OCI-LY3 (cell line): Measurements from ENCODE around the gene RAB31.

ENCODE experiments used
- H2AFZ ChIP-seq: fragments of 200-600, 300-600 bp; shearing (Covaris generic); 2 replicates; pipeline ENCODE4 v1.6.0; 2014; ENCODE audit warnings: antibody characterized with exemption, low read depth, low read length
- H3K27ac ChIP-seq: fragments of 200-600, 300-600 bp; sonication (generic); 2 replicates; pipeline ENCODE4 v1.5.1; 2014; ENCODE audit warnings: mild to moderate bottlenecking, low read length, moderate library complexity, mixed read lengths
- H3K27me3 ChIP-seq: fragments of 200-600, 300-600 bp; sonication (generic); 2 replicates; pipeline ENCODE4 v1.6.1; 2014; ENCODE audit warnings: low read depth, low read length, mixed read lengths
- H3K36me3 ChIP-seq: fragments of 200-600, 300-600 bp; sonication (generic); replicated peaks from 2 replicates; pipeline ENCODE3; 2014; ENCODE audit warnings: low read depth, low read length, mixed read lengths
- H3K4me1 ChIP-seq: fragments of 300-600, 200-600 bp; sonication (generic); 2 replicates; pipeline ENCODE4 v1.6.1; 2014; ENCODE audit warnings: low read length, mixed read lengths
- H3K4me2 ChIP-seq: fragments of 200-600, 300-600 bp; sonication (generic); 2 replicates; pipeline ENCODE4 v1.6.1; 2014; ENCODE audit warnings: low read length, mixed read lengths
- H3K4me3 ChIP-seq: fragments of 300-600, 200-600 bp; sonication (generic); 2 replicates; pipeline ENCODE4 v1.5.1; 2014; ENCODE audit warnings: antibody characterized with exemption, mild to moderate bottlenecking, low read length, moderate library complexity
- H3K79me2 ChIP-seq: fragments of 300-600, 200-600 bp; shearing (Covaris generic); 2 replicates; pipeline ENCODE4 v1.6.1; 2014; ENCODE audit warnings: mild to moderate bottlenecking, low read length, mixed read lengths
- H3K9ac ChIP-seq: fragments of 300-600, 200-600 bp; shearing (Covaris generic); 2 replicates; pipeline ENCODE4 v1.6.0; 2014; ENCODE audit warnings: mild to moderate bottlenecking, low read length, moderate library complexity
- H3K9me3 ChIP-seq: fragments of 200-600, 300-600 bp; shearing (Covaris generic); 2 replicates; pipeline ENCODE4 v1.6.1; 2014; ENCODE audit warnings: low read length, mixed read lengths; ENCODE audit not compliant: insufficient read depth
- H4K20me1 ChIP-seq: fragments of 200-600, 300-600 bp; sonication (generic); 2 replicates; pipeline ENCODE4 v1.6.1; 2016; ENCODE audit warnings: low read length, mixed read lengths; ENCODE audit not compliant: insufficient read depth
- EZH2phosphoT487 ChIP-seq: fragments of 200-600 bp; shearing (Covaris generic); IDR thresholded peaks from 2 replicates; pipeline ENCODE4 v1.6.1; 2018; ENCODE audit warnings: antibody characterized with exemption, mixed run types, low read depth
- TF ChIP-seq, protein P1 (sequence below): fragments of 200-600, 300-600 bp; sonication (generic); IDR thresholded peaks from 2 replicates; pipeline ENCODE4 v1.5.1; 2014; ENCODE audit warnings: antibody characterized with exemption, low read length, low read depth

RAB31 gene

DNA sequence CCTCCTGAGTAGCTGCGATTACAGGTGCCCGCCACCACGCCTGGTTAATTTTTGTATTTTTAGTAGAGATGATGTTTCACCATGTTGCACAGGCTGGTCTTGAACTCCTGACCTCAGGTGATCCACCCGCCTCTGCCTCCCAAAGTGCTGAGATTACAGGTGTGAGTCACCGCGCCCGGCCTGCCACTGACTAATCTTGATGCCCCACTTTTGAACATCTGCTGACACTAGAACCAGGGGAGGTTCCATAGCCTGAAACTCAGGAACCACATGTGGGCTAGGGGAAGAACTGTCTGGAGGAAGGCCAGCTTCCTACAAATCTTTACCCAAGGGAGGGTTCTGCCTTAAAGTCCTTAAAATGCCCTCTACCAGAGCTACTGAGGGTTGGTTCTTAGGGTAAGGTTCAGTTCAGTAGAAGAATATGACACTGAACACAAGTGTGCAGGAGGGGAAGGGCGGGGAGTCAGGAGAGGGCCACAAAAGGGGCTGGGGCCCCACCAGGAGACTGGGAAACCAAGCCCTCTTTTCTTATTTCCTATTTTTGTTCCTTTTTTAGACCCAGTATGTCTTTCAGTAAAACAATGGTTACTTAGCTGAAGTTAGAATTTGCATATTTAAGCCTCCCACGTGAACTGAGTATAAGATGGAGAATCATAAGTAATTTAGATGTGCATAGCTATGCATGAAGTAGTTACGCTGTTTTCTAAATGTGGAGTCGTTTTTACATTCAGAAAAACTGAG is 6.3 kb upstream of the RAB31 start:
- H3K36me3 ChIP-seq = no peaks in the 10 kb centered on the region
- H4K20me1 ChIP-seq = no peaks in the 10 kb centered on the region
- no peaks in the 10 kb centered on the region for H3K9me3 ChIP-seq
- peak overlapping the region; percentile 20 for H3K4me2 ChIP-seq
- peaks cover 12% of the 10 kb centered on the region for H3K27me3 ChIP-seq
- 0 out of 2 replicates have a peak overlapping the region, but pooled peaks have one; percentile 41 for H2AFZ ChIP-seq
- TF ChIP-seq, protein P1, sequence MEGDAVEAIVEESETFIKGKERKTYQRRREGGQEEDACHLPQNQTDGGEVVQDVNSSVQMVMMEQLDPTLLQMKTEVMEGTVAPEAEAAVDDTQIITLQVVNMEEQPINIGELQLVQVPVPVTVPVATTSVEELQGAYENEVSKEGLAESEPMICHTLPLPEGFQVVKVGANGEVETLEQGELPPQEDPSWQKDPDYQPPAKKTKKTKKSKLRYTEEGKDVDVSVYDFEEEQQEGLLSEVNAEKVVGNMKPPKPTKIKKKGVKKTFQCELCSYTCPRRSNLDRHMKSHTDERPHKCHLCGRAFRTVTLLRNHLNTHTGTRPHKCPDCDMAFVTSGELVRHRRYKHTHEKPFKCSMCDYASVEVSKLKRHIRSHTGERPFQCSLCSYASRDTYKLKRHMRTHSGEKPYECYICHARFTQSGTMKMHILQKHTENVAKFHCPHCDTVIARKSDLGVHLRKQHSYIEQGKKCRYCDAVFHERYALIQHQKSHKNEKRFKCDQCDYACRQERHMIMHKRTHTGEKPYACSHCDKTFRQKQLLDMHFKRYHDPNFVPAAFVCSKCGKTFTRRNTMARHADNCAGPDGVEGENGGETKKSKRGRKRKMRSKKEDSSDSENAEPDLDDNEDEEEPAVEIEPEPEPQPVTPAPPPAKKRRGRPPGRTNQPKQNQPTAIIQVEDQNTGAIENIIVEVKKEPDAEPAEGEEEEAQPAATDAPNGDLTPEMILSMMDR = no peak
- no peak for TF ChIP-seq EZH2phosphoT487
- no peaks in the 10 kb centered on the region for H3K79me2 ChIP-seq
- H3K4me1 ChIP-seq = peaks cover 27% of the 10 kb centered on the region
- no peak overlapping the region for H3K4me3 ChIP-seq
- no peak overlapping the region for H3K27ac ChIP-seq
- no peak overlapping the region for H3K9ac ChIP-seq

- no peaks in the 10 kb centered on the region for H3K9me3 ChIP-seq
- H3K9ac ChIP-seq = no peak overlapping the region
- no peak overlapping the region for H2AFZ ChIP-seq
- no peak overlapping the region for H3K27ac ChIP-seq
- H3K4me2 ChIP-seq = no peak overlapping the region
- no peaks in the 10 kb centered on the region for H4K20me1 ChIP-seq
- no peak for TF ChIP-seq EZH2phosphoT487
- TF ChIP-seq, protein P1 = no peak
- no peaks in the 10 kb centered on the region for H3K79me2 ChIP-seq
- no peak overlapping the region for H3K4me3 ChIP-seq
- peaks cover 28% of the 10 kb centered on the region for H3K4me1 ChIP-seq
- H3K36me3 ChIP-seq = no peaks in the 10 kb centered on the region
- peaks cover 12% of the 10 kb centered on the region for H3K27me3 ChIP-seq
Observed at GRCh38 chr18:9704233-9705118, 3.6 kb upstream of the RAB31 start.

- no peak overlapping the region for H3K9ac ChIP-seq
- H3K79me2 ChIP-seq = no peaks in the 10 kb centered on the region
- H3K36me3 ChIP-seq = no peaks in the 10 kb centered on the region
- no peaks in the 10 kb centered on the region for H3K9me3 ChIP-seq
- TF ChIP-seq, protein P1 = no peak
- no peak for TF ChIP-seq EZH2phosphoT487
- H2AFZ ChIP-seq = no peak overlapping the region
- H3K4me3 ChIP-seq = no peak overlapping the region
- peaks cover 12% of the 10 kb centered on the region for H3K27me3 ChIP-seq
- H3K27ac ChIP-seq = no peak overlapping the region
- H3K4me2 ChIP-seq = no peak overlapping the region
- H4K20me1 ChIP-seq = no peaks in the 10 kb centered on the region
- H3K4me1 ChIP-seq = peaks cover 33% of the 10 kb centered on the region
Observed at GRCh38 chr18:9705183-9705829, 2.8 kb upstream of the RAB31 start.
